Muscle of back (tissue), 11 donors: Measurements from ENCODE around the gene ATRNL1. TPM values are rescaled to one million over a fixed set of nuclear protein-coding genes. Genes with fewer than 3 reads are reported as not detected.
A peak's percentile ranks its signal among the peaks of the same experiment; 100 is the strongest.
"Not testable (repeated sequence)": the region's sequence is repeated elsewhere in the genome, so short reads cannot be mapped to it uniquely, and the experiment has no call there.

Experiments used
- DNase-seq, 3 donors: peaks; one replicate each; pipeline versions ENCODE4 v3.0.0 to v3.0.0-alpha.2; 2013
- polyA plus RNA-seq, 10 donors: library from polyadenylated mRNA; unstranded; fragments of 120-200 nt; gene quantifications; one replicate each; pipeline ENCODE4 v1.2.1, GENCODE V29; 2013; ENCODE audit not compliant: insufficient read length in 10 of 10

Gene ATRNL1
- polyA plus RNA-seq, 10 donors: 0.52 to 5.2 (median 1.2) TPM

DNA sequence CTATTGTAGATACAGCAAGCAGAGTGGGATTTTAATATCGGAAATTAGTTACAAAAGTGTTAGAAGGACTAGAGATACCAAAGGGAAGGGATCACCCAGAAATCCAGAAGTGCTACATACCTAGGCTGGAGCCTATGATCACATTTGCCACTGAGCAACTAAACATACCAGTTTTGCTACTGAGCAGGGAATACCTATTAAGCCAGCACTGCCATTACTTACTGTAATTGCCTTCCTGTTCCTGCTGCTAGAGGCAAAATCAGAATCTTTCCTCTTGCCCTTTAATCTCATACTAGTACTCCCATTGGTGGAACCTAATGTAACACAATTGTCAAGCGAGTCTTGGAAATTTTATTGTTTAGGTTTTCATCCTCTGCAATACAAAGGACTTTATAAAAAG is 121.7 kb downstream of the ATRNL1 start:
- no peak for DNase-seq

DNA sequence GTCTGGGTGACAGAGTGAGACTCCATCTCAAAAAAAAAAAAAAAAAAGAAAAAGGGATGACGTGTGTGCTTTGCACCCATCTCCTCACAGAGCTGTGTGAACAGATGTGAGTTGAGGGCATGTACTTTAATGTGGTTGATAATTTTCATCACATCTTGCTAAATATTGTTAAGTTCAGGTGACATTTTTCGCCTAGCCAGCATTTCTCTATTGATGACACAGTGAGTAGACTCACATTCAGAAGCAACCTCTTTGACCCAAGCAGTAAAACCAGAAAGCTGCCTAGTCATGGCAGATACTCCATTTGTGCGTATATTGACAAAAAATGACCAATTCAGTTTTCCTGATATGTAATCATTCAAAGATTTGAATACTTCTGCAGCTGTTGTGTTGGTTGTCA is 126.0 kb downstream of the ATRNL1 start:
- DNase-seq: no peak

GRCh38 chr10:115222039-115222438 is 128.9 kb downstream of the ATRNL1 start:
- DNase-seq: no peak

DNA sequence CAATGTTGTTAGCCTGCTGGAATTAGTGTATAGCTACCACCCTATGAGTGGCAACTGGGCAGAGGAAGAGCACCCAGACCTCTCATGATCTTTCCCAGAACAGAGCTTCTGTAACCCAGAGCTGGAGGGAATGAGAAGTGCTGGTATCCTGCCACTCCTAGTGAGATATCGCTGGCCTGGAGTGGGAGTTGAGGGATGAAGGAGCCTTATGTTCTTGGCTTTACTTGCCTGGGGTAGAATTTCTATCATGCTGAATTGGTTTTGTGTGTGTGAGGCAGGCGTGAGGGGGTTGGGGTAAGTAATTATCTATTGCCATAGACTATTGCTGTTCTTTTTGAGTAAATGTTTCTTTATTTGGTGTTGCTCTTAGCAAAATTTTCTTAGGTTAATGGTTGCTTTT is 146.6 kb downstream of the ATRNL1 start:
- DNase-seq: no peak

GRCh38 chr10:115250784-115251183 is 157.6 kb downstream of the ATRNL1 start:
- DNase-seq: no peak

DNA sequence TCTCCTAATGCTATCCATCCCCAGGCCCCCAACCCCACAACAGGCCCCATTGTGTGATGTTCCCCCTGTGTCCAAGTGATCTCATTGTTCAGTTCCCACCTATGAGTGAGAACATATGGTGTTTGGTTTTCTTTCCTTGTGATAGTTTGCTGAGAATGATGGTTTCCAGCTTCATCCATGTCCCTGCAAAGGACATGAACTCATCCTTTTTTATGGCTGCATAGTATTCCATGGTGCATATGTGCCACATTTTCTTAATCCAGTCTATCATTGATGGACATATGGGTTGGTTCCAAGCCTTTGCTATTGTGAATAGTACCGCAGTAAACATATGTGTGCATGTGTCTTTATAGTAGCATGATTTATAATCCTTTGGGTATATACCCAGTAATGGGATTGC is 160.6 kb downstream of the ATRNL1 start:
- DNase-seq: not testable (repeated sequence)

- DNase-seq: no peak
Observed at GRCh38 chr10:115272482-115272881, 179.3 kb downstream of the ATRNL1 start.

DNA sequence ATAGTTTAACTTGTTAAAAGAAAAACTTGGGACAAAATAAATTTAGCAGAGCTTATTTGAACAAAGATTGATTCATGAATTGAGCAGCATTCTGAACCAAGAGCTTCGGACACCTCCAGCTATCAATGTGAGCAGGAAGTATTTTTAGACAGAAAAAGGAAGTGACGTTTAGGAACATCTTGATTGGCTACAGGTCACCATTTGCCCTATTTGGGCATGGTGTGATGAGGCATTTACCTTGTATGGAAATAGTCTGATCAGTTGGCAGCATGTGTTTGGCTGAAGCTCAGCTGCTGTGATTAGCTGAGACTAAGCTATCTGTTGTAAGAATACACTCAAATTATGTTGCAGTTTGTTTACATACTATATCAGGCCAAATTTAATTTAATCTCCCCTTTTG is 185.1 kb downstream of the ATRNL1 start:
- DNase-seq: no peak

GRCh38 chr10:115295213-115295805 is 202.1 kb downstream of the ATRNL1 start:
- DNase-seq: no peak

DNA sequence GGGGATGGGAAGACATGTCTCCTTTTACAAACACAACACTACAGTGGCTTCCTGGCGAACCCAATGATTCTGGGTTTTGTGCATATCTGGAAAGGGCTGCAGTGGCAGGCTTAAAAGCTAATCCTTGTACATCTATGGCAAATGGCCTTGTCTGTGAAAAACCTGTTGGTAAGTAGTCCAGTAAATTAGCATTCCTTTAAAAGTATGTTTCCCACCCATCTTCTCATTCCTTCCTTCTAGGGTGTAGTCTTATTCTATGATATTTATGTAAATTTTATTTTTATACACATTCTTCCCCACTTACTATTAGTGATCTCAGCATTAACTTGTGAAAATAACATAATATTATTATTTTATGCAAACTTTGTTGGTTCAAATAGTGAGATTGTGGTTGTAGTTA is 206.9 kb downstream of the ATRNL1 start:
- no peak for DNase-seq

DNA sequence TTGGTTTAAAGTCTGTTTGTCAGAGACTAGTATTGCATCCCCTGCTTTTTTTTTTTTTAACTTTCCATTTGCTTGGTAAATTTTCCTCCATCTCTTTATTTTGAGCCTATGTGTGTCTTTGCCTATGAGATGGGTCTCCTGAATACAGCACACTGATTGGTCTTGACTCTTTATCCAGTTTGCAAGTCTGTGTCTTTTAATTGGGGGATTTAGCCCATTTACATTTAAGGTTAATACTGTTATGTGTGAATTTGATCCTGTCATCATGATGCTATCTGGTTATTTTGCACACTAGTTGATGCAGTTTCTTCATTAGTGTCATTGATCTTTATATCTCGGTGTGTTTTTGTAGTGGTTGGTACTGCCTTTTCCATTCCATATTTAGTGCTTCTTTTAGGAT is 226.5 kb downstream of the ATRNL1 start:
- not testable (repeated sequence) for DNase-seq

- DNase-seq: no peak
Observed at GRCh38 chr10:115321360-115321759, 228.2 kb downstream of the ATRNL1 start.

DNA sequence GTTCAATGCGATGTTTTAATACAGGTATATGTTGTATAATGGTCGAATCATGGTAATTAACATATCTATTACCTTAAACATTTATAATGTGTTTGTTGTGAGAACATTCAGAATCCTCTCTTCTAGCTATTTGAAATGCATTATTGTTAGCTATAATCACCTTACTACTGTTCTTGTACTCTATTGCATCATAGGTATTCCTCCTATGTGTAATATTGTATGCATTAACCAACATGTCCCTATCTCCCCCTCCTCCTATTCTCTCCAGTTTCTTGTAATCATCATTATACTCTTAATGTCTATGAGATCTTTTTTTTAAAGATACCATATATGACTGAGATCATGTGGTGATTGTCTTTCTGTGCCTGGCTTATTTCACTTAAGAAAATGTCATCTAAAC is 235.2 kb downstream of the ATRNL1 start:
- no peak for DNase-seq

DNA sequence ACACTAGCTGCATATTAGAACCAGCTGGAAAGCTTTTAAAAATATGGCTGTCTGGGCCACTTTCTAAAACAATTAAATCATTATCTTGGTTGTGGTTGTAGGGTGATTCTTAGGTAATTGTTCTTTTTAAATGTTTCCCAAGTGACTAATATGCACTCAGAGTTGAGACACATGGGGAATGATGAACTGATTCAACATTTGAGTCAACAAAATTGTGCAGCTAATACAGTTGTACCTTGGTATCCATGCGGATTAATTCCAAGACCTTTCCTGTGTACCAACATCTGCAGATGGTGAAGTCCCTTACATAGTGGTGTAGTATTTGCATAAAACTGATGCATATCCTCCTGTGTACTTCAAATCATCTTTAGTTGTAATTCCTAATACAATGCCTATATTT is 242.2 kb downstream of the ATRNL1 start:
- no peak for DNase-seq

- DNase-seq: peak; percentile 31 to 69 (median 49)
Observed at GRCh38 chr10:115355162-115355760, 262.1 kb downstream of the ATRNL1 start.

DNA sequence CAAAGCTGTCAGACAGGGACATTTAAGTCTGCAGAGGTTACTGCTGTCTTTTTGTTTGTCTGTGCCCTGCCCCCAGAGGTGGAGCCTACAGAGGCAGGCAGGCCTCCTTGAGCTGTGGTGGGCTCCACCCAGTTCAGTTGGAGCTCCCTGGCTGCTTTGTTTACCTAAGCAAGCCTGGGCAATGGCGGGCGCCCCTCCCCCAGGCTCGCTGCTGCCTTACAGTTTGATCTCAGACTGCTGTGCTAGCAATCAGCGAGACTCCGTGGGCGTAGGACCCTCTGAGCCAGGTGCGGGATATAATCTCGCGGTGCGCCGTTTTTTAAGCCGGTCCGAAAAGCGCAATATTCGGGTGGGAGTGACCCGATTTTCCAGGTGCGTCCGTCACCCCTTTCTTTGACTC is 274.8 kb downstream of the ATRNL1 start:
- not testable (repeated sequence) for DNase-seq

DNA sequence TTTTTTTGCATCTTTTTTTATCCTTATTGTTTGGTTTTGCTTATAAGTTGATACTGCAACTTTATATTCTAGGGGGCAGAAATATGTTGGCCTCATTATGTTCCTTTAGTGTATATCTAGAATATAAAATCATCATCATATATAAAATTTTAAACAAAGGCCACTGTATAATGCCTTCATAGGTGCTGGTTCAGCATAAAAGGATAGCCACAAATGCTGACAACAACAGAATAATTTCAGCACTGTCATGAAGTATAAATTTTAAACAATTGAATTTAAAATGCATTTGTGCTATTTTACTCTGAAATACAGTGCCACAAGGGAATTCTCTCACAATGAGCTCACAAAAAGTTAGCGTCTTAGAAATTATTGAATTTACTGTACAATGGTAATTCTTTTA is 285.9 kb downstream of the ATRNL1 start:
- DNase-seq: no peak

DNA sequence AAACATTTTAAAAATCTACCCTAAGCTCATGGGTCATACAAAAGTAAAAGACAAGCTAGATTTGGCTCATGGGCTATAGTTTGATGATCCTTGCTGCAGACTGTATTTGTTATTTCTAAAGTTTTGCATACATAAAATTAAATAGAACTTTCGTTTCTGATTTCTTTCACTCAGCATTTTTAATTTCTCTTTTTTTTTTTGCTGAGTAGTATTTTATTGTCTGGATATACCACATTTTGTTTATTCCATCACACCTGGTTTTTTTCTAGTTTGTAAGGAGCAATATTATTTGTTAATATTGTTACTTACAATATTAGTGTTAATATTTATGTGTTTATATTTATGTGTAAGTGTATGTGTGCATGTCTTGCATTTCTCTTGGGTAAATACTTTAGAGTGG is 291.5 kb downstream of the ATRNL1 start:
- DNase-seq: no peak

- DNase-seq: no peak
Observed at GRCh38 chr10:115390607-115391006, 297.4 kb downstream of the ATRNL1 start.

DNA sequence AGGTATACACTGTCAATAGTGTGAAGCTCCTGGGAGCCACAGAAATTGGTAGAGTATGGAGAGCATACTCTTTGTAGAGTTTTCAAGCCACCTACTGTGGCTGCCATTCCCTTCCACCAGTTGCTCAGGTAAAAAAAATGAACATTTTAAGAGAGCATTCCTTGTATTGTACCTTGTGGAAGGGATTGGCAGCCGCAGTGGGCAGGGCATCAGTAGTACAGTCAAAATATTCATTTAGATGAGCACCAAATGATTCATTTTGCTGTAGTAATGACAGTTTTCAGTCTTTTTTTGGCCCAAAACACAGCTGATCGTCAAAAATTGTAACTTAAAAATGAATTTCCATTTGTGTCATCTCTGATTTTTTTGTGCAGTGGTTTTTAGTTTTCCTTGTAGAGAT is 304.9 kb downstream of the ATRNL1 start:
- DNase-seq: no peak

- DNase-seq: peak in 2 of 3 donors; percentile 2 to 14
Observed at GRCh38 chr10:115402699-115403098, 309.5 kb downstream of the ATRNL1 start.

- not testable (repeated sequence) for DNase-seq
Observed at GRCh38 chr10:115405838-115406237, 312.7 kb downstream of the ATRNL1 start.

GRCh38 chr10:115409347-115409746 is 316.2 kb downstream of the ATRNL1 start:
- DNase-seq: no peak
